Activated naive CD4-positive, alpha-beta T cell treated with anti-CD3 and anti-CD28 coated beads for 36 hours (primary cell): ENCODE measurements around the gene SPON1. TPM values are rescaled to one million over a fixed set of nuclear protein-coding genes. Genes with fewer than 3 reads are reported as not detected.
"Not testable (repeated sequence)": the region's sequence is repeated elsewhere in the genome, so short reads cannot be mapped to it uniquely, and the experiment has no call there.

Experiments
- CTCF ChIA-PET: fragments of 350-600 bp; sonication (Branson Sonifier 250); formaldehyde crosslinking; loops from one replicate; lab custom pipeline; 2021; ENCODE audit warnings: antibody characterized with exemption; lab: Charles Lee
- DNase-seq: peaks from one replicate; pipeline ENCODE4 v3.0.0-alpha.2; 2020
- H3K27ac Mint-ChIP-seq: one replicate; pipeline ENCODE4 v1.8.0; 2021; ENCODE audit warnings: mild to moderate bottlenecking, mixed read lengths
- H3K27me3 Mint-ChIP-seq: one replicate; pipeline ENCODE4 v1.8.0; 2021; ENCODE audit warnings: low read depth, mixed read lengths
- H3K36me3 Mint-ChIP-seq: one replicate; pipeline ENCODE4 v1.8.0; 2021; ENCODE audit warnings: low read depth, mixed read lengths
- H3K4me1 Mint-ChIP-seq: one replicate; pipeline ENCODE4 v1.8.0; 2021; ENCODE audit warnings: low read depth, mixed read lengths
- H3K4me3 Mint-ChIP-seq: one replicate; pipeline ENCODE4 v1.8.0; 2021; ENCODE audit warnings: mild to moderate bottlenecking, moderate library complexity, mixed read lengths
- H3K9me3 Mint-ChIP-seq: one replicate; pipeline ENCODE4 v1.8.0; 2021; ENCODE audit warnings: mixed read lengths
- intact Hi-C: fragments of 100-400 bp; cut with micrococcal nuclease; formaldehyde crosslinking; loops from one replicate; pipeline ENCODE4 v1.15.1; 2023
- total RNA-seq, 2 experiments: library from RNA; stranded (reverse); gene quantifications; one replicate each; pipeline ENCODE4 v1.2.3, GENCODE V29; 2021

SPON1 gene
- total RNA-seq, 2 experiments from 2014 or later, result 0.24 to 0.25 TPM

GRCh38 chr11:14244926-14245325 lies 282.4 kb downstream of the SPON1 start:
- DNase-seq, result no peak
- Mint-ChIP-seq H3K27ac (no peak overlapping the region), H3K4me3 (no peak overlapping the region), H3K9me3 (no peaks in the 10 kb centered on the region), H3K27me3 (no peaks in the 10 kb centered on the region), H3K4me1 (peaks cover 15% of the 10 kb centered on the region), H3K36me3 (no peaks in the 10 kb centered on the region)
- CTCF ChIA-PET, result interaction anchor here (0.6 kb wide), 1 partner anchor 709 kb away, joined by 3 read pairs; no protein-coding TSS in a partner anchor
- intact Hi-C loops, result no loop called here

- H3K4me1 Mint-ChIP-seq, result peaks cover 15% of the 10 kb centered on the region
- H3K27me3 Mint-ChIP-seq, result no peaks in the 10 kb centered on the region
- no peaks in the 10 kb centered on the region for H3K36me3 Mint-ChIP-seq
- DNase-seq, result no peak
- H3K4me3 Mint-ChIP-seq, result no peak overlapping the region
- H3K9me3 Mint-ChIP-seq, result no peaks in the 10 kb centered on the region
- intact Hi-C loops, result no loop called here
- no peak overlapping the region for H3K27ac Mint-ChIP-seq
- CTCF ChIA-PET, result no interaction called here
Measured at GRCh38 chr11:14245444-14245843, 282.9 kb downstream of the SPON1 start.

GRCh38 chr11:14248580-14248981 lies 286.1 kb downstream of the SPON1 start:
- Mint-ChIP-seq H3K27me3 (no peaks in the 10 kb centered on the region), H3K4me3 (no peak overlapping the region), H3K27ac (no peak overlapping the region), H3K36me3 (no peaks in the 10 kb centered on the region), H3K9me3 (no peaks in the 10 kb centered on the region), H3K4me1 (peaks cover 15% of the 10 kb centered on the region)
- DNase-seq, result peak; percentile 10
- intact Hi-C loops, result loop anchor here (2.0 kb wide), 2 partner anchors 100 to 762 kb away; no protein-coding TSS in a partner anchor
- CTCF ChIA-PET, result interaction anchor here (0.6 to 1.8 kb wide), 11 partner anchors 8 to 556 kb away, joined by 3 to 21 read pairs (median 3); no protein-coding TSS in a partner anchor

GRCh38 chr11:14249121-14249963 lies 286.8 kb downstream of the SPON1 start:
- Mint-ChIP-seq H3K27ac (no peak overlapping the region), H3K9me3 (no peaks in the 10 kb centered on the region), H3K36me3 (no peaks in the 10 kb centered on the region), H3K27me3 (no peaks in the 10 kb centered on the region), H3K4me1 (peaks cover 15% of the 10 kb centered on the region), H3K4me3 (no peak overlapping the region)
- DNase-seq, result peak; percentile 82
- intact Hi-C loops, result loop anchor here (1.0 to 2.0 kb wide), 5 partner anchors 101 to 763 kb away; no protein-coding TSS in a partner anchor
- CTCF ChIA-PET, result interaction anchor here (0.7 to 4.8 kb wide), 20 partner anchors 9 to 557 kb away, joined by 3 to 51 read pairs (median 4); partner anchors contain the start of gene SPON1

- Mint-ChIP-seq H3K4me3 (no peak overlapping the region), H3K4me1 (peaks cover 15% of the 10 kb centered on the region), H3K36me3 (no peaks in the 10 kb centered on the region), H3K27ac (no peak overlapping the region), H3K9me3 (no peaks in the 10 kb centered on the region), H3K27me3 (no peaks in the 10 kb centered on the region)
- DNase-seq, result no peak
- intact Hi-C loops, result no loop called here
- CTCF ChIA-PET, result interaction anchor here (1.1 to 4.8 kb wide), 10 partner anchors 9 to 656 kb away, joined by 3 to 51 read pairs (median 4); no protein-coding TSS in a partner anchor
Measured at GRCh38 chr11:14251754-14252153, 289.2 kb downstream of the SPON1 start.

- H3K27ac Mint-ChIP-seq, DNase-seq, H3K27me3 Mint-ChIP-seq, H3K36me3 Mint-ChIP-seq, intact Hi-C loops, H3K4me3 Mint-ChIP-seq, H3K9me3 Mint-ChIP-seq: not testable (repeated sequence)
- H3K4me1 Mint-ChIP-seq, result peaks cover 15% of the 10 kb centered on the region
- CTCF ChIA-PET, result interaction anchor here (0.9 to 4.8 kb wide), 8 partner anchors 11 to 655 kb away, joined by 3 to 51 read pairs (median 4); no protein-coding TSS in a partner anchor
Measured at GRCh38 chr11:14252501-14252900, 290.0 kb downstream of the SPON1 start.

GRCh38 chr11:14253421-14253820 lies 290.9 kb downstream of the SPON1 start:
- no peak for DNase-seq
- H3K27me3 Mint-ChIP-seq, result no peaks in the 10 kb centered on the region
- peaks cover 10% of the 10 kb centered on the region for H3K4me1 Mint-ChIP-seq
- H3K9me3 Mint-ChIP-seq, result no peaks in the 10 kb centered on the region
- CTCF ChIA-PET, result interaction anchor here (0.7 to 4.8 kb wide), 6 partner anchors 14 to 481 kb away, joined by 3 to 51 read pairs (median 4); no protein-coding TSS in a partner anchor
- H3K4me3 Mint-ChIP-seq, result no peak overlapping the region
- no peak overlapping the region for H3K27ac Mint-ChIP-seq
- intact Hi-C loops, result no loop called here
- H3K36me3 Mint-ChIP-seq, result no peaks in the 10 kb centered on the region

- CTCF ChIA-PET, result interaction anchor here (1.3 to 4.8 kb wide), 4 partner anchors 164 to 481 kb away, joined by 3 to 51 read pairs (median 8); no protein-coding TSS in a partner anchor
- Mint-ChIP-seq H3K4me1 (peaks cover 6% of the 10 kb centered on the region), H3K27me3 (no peaks in the 10 kb centered on the region), H3K4me3 (no peak overlapping the region), H3K9me3 (no peaks in the 10 kb centered on the region), H3K27ac (no peak overlapping the region), H3K36me3 (no peaks in the 10 kb centered on the region)
- DNase-seq, result no peak
- intact Hi-C loops, result no loop called here
Measured at GRCh38 chr11:14253840-14254239, 291.3 kb downstream of the SPON1 start.

GRCh38 chr11:14254533-14255237 lies 292.2 kb downstream of the SPON1 start:
- no peak overlapping the region for H3K4me3 Mint-ChIP-seq
- no peaks in the 10 kb centered on the region for H3K4me1 Mint-ChIP-seq
- CTCF ChIA-PET, result no interaction called here
- intact Hi-C loops, result loop anchor here (5.0 kb wide), 1 partner anchor 163 kb away; no protein-coding TSS in a partner anchor
- no peak overlapping the region for H3K27ac Mint-ChIP-seq
- DNase-seq, result no peak
- no peaks in the 10 kb centered on the region for H3K9me3 Mint-ChIP-seq
- H3K36me3 Mint-ChIP-seq, result no peaks in the 10 kb centered on the region
- no peaks in the 10 kb centered on the region for H3K27me3 Mint-ChIP-seq

GRCh38 chr11:14255238-14255534 lies 292.7 kb downstream of the SPON1 start:
- Mint-ChIP-seq H3K27me3 (no peaks in the 10 kb centered on the region), H3K36me3 (no peaks in the 10 kb centered on the region), H3K9me3 (no peaks in the 10 kb centered on the region), H3K4me1 (no peaks in the 10 kb centered on the region), H3K4me3 (no peak overlapping the region), H3K27ac (no peak overlapping the region)
- intact Hi-C loops, result loop anchor here (5.0 kb wide), 1 partner anchor 162 kb away; no protein-coding TSS in a partner anchor
- CTCF ChIA-PET, result no interaction called here
- DNase-seq, result no peak

- intact Hi-C loops, result loop anchor here (5.0 kb wide), 1 partner anchor 159 kb away; no protein-coding TSS in a partner anchor
- H3K27ac Mint-ChIP-seq, result no peak overlapping the region
- H3K4me3 Mint-ChIP-seq, result no peak overlapping the region
- no peaks in the 10 kb centered on the region for H3K4me1 Mint-ChIP-seq
- DNase-seq, result no peak
- CTCF ChIA-PET, result interaction anchor here (1.0 kb wide), 1 partner anchor 8 kb away, joined by 4 read pairs; no protein-coding TSS in a partner anchor
- no peaks in the 10 kb centered on the region for H3K36me3 Mint-ChIP-seq
- no peaks in the 10 kb centered on the region for H3K27me3 Mint-ChIP-seq
- no peaks in the 10 kb centered on the region for H3K9me3 Mint-ChIP-seq
Measured at GRCh38 chr11:14258221-14258935, 295.9 kb downstream of the SPON1 start.
